GM12878 (cell line): ENCODE results near the gene NUMA1. TPM values are rescaled to one million over a fixed set of nuclear protein-coding genes. Genes with fewer than 3 reads are reported as not detected.

Experiments used
- ATAC-seq: fragments of 200-7000 bp; cut with Tn5 transposase; 3 replicates; pipeline ENCODE4 v1.9.1; 2020; ENCODE audit warnings: mild to moderate bottlenecking, moderate library complexity
- BruUV-seq: library from RNA; stranded (reverse); fragments of 400-500 nt; replicated peaks from 2 replicates; lab custom pipeline; 2021; lab: Mats Ljungman, UMichigan
- CTCF ChIA-PET: fragments of 300-600 bp; sonication (Branson Sonifier 250); formaldehyde crosslinking; extraction: SDS; loops from one replicate; lab custom pipeline; 2021; ENCODE audit warnings: inconsistent platforms; lab: Yijun Ruan, JAX
- POLR2A ChIA-PET: fragments of 350-600 bp; formaldehyde crosslinking; extraction: SDS; loops from one replicate; lab custom pipeline; 2021; ENCODE audit warnings: inconsistent platforms; lab: Charles Lee
- RAD21 ChIA-PET: fragments of 300-600 bp; sonication (Branson Sonifier 250); formaldehyde crosslinking; loops from one replicate; lab custom pipeline; 2023; ENCODE audit warnings: antibody characterized with exemption; ENCODE audit not compliant: unreplicated experiment; lab: Charles Lee
- SMC1A ChIA-PET: fragments of 300-600 bp; sonication (Branson Sonifier 250); formaldehyde crosslinking; loops from one replicate; lab custom pipeline; 2023; ENCODE audit not compliant: unreplicated experiment, uncharacterized antibody; lab: Charles Lee
- DNase-seq: peaks from one replicate; pipeline ENCODE4 v3.0.0-alpha.2; 2011; ENCODE audit warnings: low read depth, low spot score
- FAIRE-seq: peaks from 3 replicates; lab custom pipeline; 2011; peaks lifted over from hg19 to GRCh38; lab: Jason Lieb, UNC
- H2AFZ ChIP-seq: 2 replicates; pipeline ENCODE4 v1.6.0; 2011; ENCODE audit warnings: low read depth, low read length, control low read depth; ENCODE audit not compliant: control insufficient read depth
- H3K27ac ChIP-seq: 2 replicates; pipeline ENCODE4 v1.5.1; 2011; ENCODE audit warnings: control low read depth; ENCODE audit not compliant: control insufficient read depth, insufficient read depth
- H3K27me3 ChIP-seq, 2 experiments: replicated peaks in 1 of 2; 2 replicates each; pipeline versions ENCODE4 v1.6.0 to v1.6.1; 2011; ENCODE audit warnings: low read length in 1 of 2; ENCODE audit not compliant: control insufficient read depth in 2 of 2, insufficient read depth in 2 of 2
- H3K36me3 ChIP-seq, 2 experiments: 2 replicates each; pipeline ENCODE4 v1.5.1; 2011; ENCODE audit warnings: low read length in 1 of 2; ENCODE audit not compliant: control insufficient read depth in 2 of 2, insufficient read depth in 2 of 2
- H3K4me1 ChIP-seq: 2 replicates; pipeline ENCODE4 v1.6.1; 2011; ENCODE audit warnings: mild to moderate bottlenecking, low read length, moderate library complexity, mixed read lengths; ENCODE audit not compliant: control insufficient read depth, insufficient read depth
- H3K4me2 ChIP-seq: 2 replicates; pipeline ENCODE4 v1.6.0; 2011; ENCODE audit warnings: control low read depth; ENCODE audit not compliant: control insufficient read depth, insufficient read depth
- H3K4me3 ChIP-seq: fragments of 200-600 bp; sonication (generic); 2 replicates; pipeline ENCODE4 v1.5.1; 2016
- H3K79me2 ChIP-seq: 2 replicates; pipeline ENCODE4 v1.6.0; 2011; ENCODE audit warnings: low read length; ENCODE audit not compliant: control insufficient read depth, insufficient read depth
- H3K9ac ChIP-seq: 2 replicates; pipeline ENCODE4 v1.8.0; 2011; ENCODE audit warnings: low read length, control low read depth, mixed read lengths; ENCODE audit not compliant: control insufficient read depth, insufficient read depth
- H3K9me3 ChIP-seq: replicated peaks from 3 replicates; pipeline ENCODE4 v1.5.1; 2011; ENCODE audit warnings: mild to moderate bottlenecking, low read length; ENCODE audit not compliant: control insufficient read depth, insufficient read depth
- H4K20me1 ChIP-seq: 2 replicates; pipeline ENCODE4 v1.6.0; 2011; ENCODE audit not compliant: control insufficient read depth, insufficient read depth
- ASH2L ChIP-seq: fragments of 300-600, 200-600 bp; sonication (generic); IDR thresholded peaks from 2 replicates; pipeline ENCODE4 v1.6.1; 2017; ENCODE audit warnings: low read depth, mild to moderate bottlenecking, borderline replicate concordance
- CHD1 ChIP-seq: IDR thresholded peaks from 2 replicates; pipeline ENCODE4 v1.6.1; 2012; ENCODE audit warnings: low read depth, low read length, improper control_type of control experiment
- WGBS: methylation state at CpG from one replicate; pipeline ENCODE4 v1.1.6; 2016; ENCODE audit warnings: low lambda C conversion rate; ENCODE audit not compliant: insufficient replicate concordance, insufficient coverage; ENCODE audit errors: missing lambda C conversion rate; 5-methylcytosine and 5-hydroxymethylcytosine counted together
- in situ Hi-C: fragments of 300-500 bp; cut with MboI; formaldehyde crosslinking; loops from 9 replicates; pipeline ENCODE4 v1.14.3; 2018; ENCODE audit warnings: mixed read lengths
- intact Hi-C: fragments of 100-400 bp; cut with micrococcal nuclease; formaldehyde crosslinking; loops from one replicate; pipeline ENCODE4 v1.14.2; 2022; ENCODE audit not compliant: unreplicated experiment
- polyA plus RNA-seq, 11 experiments: library from polyadenylated mRNA; depleted of rRNA in 4 of 11; unstranded in 6 of 11; stranded (reverse) in 5 of 11; fragments of >200 nt; fragmentation: Nextera tagmentation in 4 of 11; fragmentation: Illumina TruSeq in 1 of 11; extraction: Ambion mirVana in 4 of 11; extraction: Trizol in 1 of 11; gene quantifications; 1 replicate in 1 of 11; 2 replicates in 10 of 11; pipeline versions ENCODE4 v1.2.1 to v1.2.3, GENCODE V29; 2011 to 2016; ENCODE audit warnings: inconsistent platforms in 2 of 11, missing spikeins in 2 of 11, low read depth in 1 of 11
- total RNA-seq, 4 experiments: library from RNA; depleted of rRNA in 3 of 4; stranded (reverse); fragments of >200 nt in 3 of 4; fragmentation: Illumina TruSeq in 1 of 4; extraction: Trizol in 1 of 4; gene quantifications; 2 replicates each; pipeline versions ENCODE4 v1.2.1 to v1.2.3, GENCODE V29; 2013 to 2021
- TF ChIP-seq, protein P1 (sequence below): IDR thresholded peaks from 2 replicates; pipeline ENCODE4 v1.6.1; 2011; ENCODE audit warnings: low read depth, mild to moderate bottlenecking, low read length, moderate library complexity, borderline replicate concordance; ENCODE audit errors: extremely low read depth
- TF ChIP-seq, protein P2 (sequence below): fragments of 450-650 bp; IDR thresholded peaks from 2 replicates; pipeline ENCODE4 v1.6.1; 2017; ENCODE audit warnings: antibody characterized with exemption, mild to moderate bottlenecking, moderate library complexity

Gene NUMA1
- total and polyA plus RNA-seq, 10 of the 15 experiments (the other 5 are each of a cell fraction or from before 2014, with no cell fraction given): 5.5 to 111 (median 61.0) TPM

GRCh38 chr11:71999798-72000197, 80.5 kb downstream of the NUMA1 start:
- ChIA-PET POLR2A (interaction anchor here (0.6 to 1.6 kb wide), 3 partner anchors 10 to 69 kb away, joined by 3 to 4 read pairs (median 3); no protein-coding TSS in a partner anchor), CTCF (interaction anchor here (1.4 to 3.1 kb wide), 3 partner anchors 22 to 431 kb away, joined by 3 to 22 read pairs (median 4); no protein-coding TSS in a partner anchor), RAD21 (interaction anchor here (0.7 to 4.2 kb wide), 6 partner anchors 14 to 56 kb away, joined by 3 to 21 read pairs (median 3); no protein-coding TSS in a partner anchor), SMC1A (interaction anchor here (0.6 to 3.3 kb wide), 10 partner anchors 8 to 91 kb away, joined by 3 to 16 read pairs (median 3); no protein-coding TSS in a partner anchor)
- H3K4me3 ChIP-seq: peak overlapping the region; percentile 50; the same call in 1 of the 2 replicates
- FAIRE-seq: no peak
- intact Hi-C loops: no loop called here
- TF ChIP-seq, protein P1, sequence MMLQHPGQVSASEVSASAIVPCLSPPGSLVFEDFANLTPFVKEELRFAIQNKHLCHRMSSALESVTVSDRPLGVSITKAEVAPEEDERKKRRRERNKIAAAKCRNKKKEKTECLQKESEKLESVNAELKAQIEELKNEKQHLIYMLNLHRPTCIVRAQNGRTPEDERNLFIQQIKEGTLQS: no peak
- TF ChIP-seq, protein P2, sequence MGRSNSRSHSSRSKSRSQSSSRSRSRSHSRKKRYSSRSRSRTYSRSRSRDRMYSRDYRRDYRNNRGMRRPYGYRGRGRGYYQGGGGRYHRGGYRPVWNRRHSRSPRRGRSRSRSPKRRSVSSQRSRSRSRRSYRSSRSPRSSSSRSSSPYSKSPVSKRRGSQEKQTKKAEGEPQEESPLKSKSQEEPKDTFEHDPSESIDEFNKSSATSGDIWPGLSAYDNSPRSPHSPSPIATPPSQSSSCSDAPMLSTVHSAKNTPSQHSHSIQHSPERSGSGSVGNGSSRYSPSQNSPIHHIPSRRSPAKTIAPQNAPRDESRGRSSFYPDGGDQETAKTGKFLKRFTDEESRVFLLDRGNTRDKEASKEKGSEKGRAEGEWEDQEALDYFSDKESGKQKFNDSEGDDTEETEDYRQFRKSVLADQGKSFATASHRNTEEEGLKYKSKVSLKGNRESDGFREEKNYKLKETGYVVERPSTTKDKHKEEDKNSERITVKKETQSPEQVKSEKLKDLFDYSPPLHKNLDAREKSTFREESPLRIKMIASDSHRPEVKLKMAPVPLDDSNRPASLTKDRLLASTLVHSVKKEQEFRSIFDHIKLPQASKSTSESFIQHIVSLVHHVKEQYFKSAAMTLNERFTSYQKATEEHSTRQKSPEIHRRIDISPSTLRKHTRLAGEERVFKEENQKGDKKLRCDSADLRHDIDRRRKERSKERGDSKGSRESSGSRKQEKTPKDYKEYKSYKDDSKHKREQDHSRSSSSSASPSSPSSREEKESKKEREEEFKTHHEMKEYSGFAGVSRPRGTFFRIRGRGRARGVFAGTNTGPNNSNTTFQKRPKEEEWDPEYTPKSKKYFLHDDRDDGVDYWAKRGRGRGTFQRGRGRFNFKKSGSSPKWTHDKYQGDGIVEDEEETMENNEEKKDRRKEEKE: no peak
- no peak for TF ChIP-seq ASH2L
- TF ChIP-seq CHD1: no peak
- H2AFZ ChIP-seq: no peak overlapping the region
- no peak for DNase-seq
- no peaks in the 10 kb centered on the region for H3K9me3 ChIP-seq
- in situ Hi-C loops: no loop called here
- BruUV-seq: no TSS peak
- peaks cover 31 to 47% of the 10 kb centered on the region in 2 experiments for H3K36me3 ChIP-seq
- H3K4me2 ChIP-seq: peak overlapping the region; percentile 72
- peak overlapping the region; percentile 85 for H3K27ac ChIP-seq
- H4K20me1 ChIP-seq: no peaks in the 10 kb centered on the region
- no peaks in the 10 kb centered on the region for H3K27me3 ChIP-seq
- WGBS: 73% methylated on average over 8 of the region's 8 CpGs
- peak overlapping the region; percentile 52 for H3K9ac ChIP-seq
- H3K79me2 ChIP-seq: peaks cover 10% of the 10 kb centered on the region
- no peak for ATAC-seq
- peaks cover 32% of the 10 kb centered on the region for H3K4me1 ChIP-seq
